WTC11 (cell line): ENCODE results near the gene DCP1B. TPM values are rescaled to one million over a fixed set of nuclear protein-coding genes. Genes with fewer than 3 reads are reported as not detected.

Source experiments
- ATAC-seq: fragments of 200-7000 bp; cut with Tn5 transposase; 2 replicates; pipeline ENCODE4 v1.10.0; 2021; ENCODE audit warnings: mild to moderate bottlenecking, moderate library complexity
- CTCF ChIA-PET: fragments of 300-600 bp; sonication (Branson Sonifier 250); formaldehyde crosslinking; loops from one replicate; lab custom pipeline; 2021; ENCODE audit warnings: antibody characterized with exemption; lab: Charles Lee
- POLR2A ChIA-PET: fragments of 350-600 bp; sonication (Branson Sonifier 250); formaldehyde crosslinking; loops from one replicate; lab custom pipeline; 2021; ENCODE audit warnings: antibody characterized with exemption; lab: Charles Lee
- DNase-seq: peaks from one replicate; pipeline ENCODE4 v3.0.0; 2021; ENCODE audit warnings: low spot score
- H3K27ac Mint-ChIP-seq: 2 replicates; pipeline ENCODE4 v1.8.0; 2021; ENCODE audit warnings: mixed read lengths
- H3K27me3 Mint-ChIP-seq: 2 replicates; pipeline ENCODE4 v1.8.0; 2021; ENCODE audit warnings: low read depth, mild to moderate bottlenecking, moderate library complexity, mixed read lengths
- H3K36me3 Mint-ChIP-seq: 2 replicates; pipeline ENCODE4 v1.8.0; 2021; ENCODE audit warnings: mixed read lengths
- H3K4me1 Mint-ChIP-seq: 2 replicates; pipeline ENCODE4 v1.8.0; 2022; ENCODE audit warnings: mixed read lengths
- H3K4me3 Mint-ChIP-seq: 2 replicates; pipeline ENCODE4 v1.8.0; 2021; ENCODE audit warnings: mild to moderate bottlenecking, moderate library complexity, mixed read lengths
- H3K9me3 Mint-ChIP-seq: 2 replicates; pipeline ENCODE4 v1.8.0; 2021; ENCODE audit warnings: mixed read lengths
- ELF4 ChIP-seq: sonication (generic); formaldehyde crosslinking; IDR thresholded peaks from 2 replicates; pipeline ENCODE4 v1.8.1; 2022; ENCODE audit warnings: low read depth, mild to moderate bottlenecking, moderate library complexity, missing genetic modification reagents
- EMX1 ChIP-seq: fragments of 250-450 bp; sonication (Bioruptor Pico); IDR thresholded peaks from 2 replicates; pipeline ENCODE4 v1.8.0; 2021; ENCODE audit warnings: mild to moderate bottlenecking
- ETV6 ChIP-seq: sonication (generic); formaldehyde crosslinking; IDR thresholded peaks from 2 replicates; pipeline ENCODE4 v1.8.1; 2022; ENCODE audit warnings: mild to moderate bottlenecking, missing genetic modification reagents
- FOXJ3 ChIP-seq: sonication (generic); formaldehyde crosslinking; IDR thresholded peaks from 2 replicates; pipeline ENCODE4 v1.9.0; 2021; ENCODE audit warnings: missing genetic modification reagents, mild to moderate bottlenecking, borderline replicate concordance
- NFE2L1 ChIP-seq: sonication (generic); formaldehyde crosslinking; IDR thresholded peaks from 2 replicates; pipeline ENCODE4 v1.8.1; 2023; ENCODE audit warnings: missing genetic modification reagents
- RELA ChIP-seq: sonication (generic); formaldehyde crosslinking; IDR thresholded peaks from 2 replicates; pipeline ENCODE4 v1.8.1; 2022; ENCODE audit warnings: missing genetic modification reagents, mild to moderate bottlenecking, borderline replicate concordance
- SMAD4 ChIP-seq: sonication (generic); formaldehyde crosslinking; IDR thresholded peaks from 2 replicates; pipeline ENCODE4 v1.8.0; 2022; ENCODE audit warnings: mild to moderate bottlenecking, missing genetic modification reagents
- TP53 ChIP-seq: sonication (generic); formaldehyde crosslinking; IDR thresholded peaks from 2 replicates; pipeline ENCODE4 v1.8.1; 2023; ENCODE audit warnings: mild to moderate bottlenecking, missing genetic modification reagents
- ZNF138 ChIP-seq: sonication (generic); formaldehyde crosslinking; conservative IDR thresholded peaks from 2 replicates; pipeline ENCODE4 v1.8.1; 2022; ENCODE audit warnings: mild to moderate bottlenecking, moderate library complexity, missing genetic modification reagents
- total RNA-seq: library from RNA; stranded (reverse); gene quantifications from 3 replicates; pipeline ENCODE4 v1.2.3, GENCODE V29; 2021
- TF ChIP-seq, protein P1 (sequence below): sonication (generic); formaldehyde crosslinking; IDR thresholded peaks from 2 replicates; pipeline ENCODE4 v1.8.1; 2023; ENCODE audit warnings: mild to moderate bottlenecking, missing genetic modification reagents
- TF ChIP-seq, protein P2 (sequence below): fragments of 250-450 bp; sonication (Bioruptor Pico); IDR thresholded peaks from 2 replicates; pipeline ENCODE4 v2.1.2; 2022; ENCODE audit warnings: mild to moderate bottlenecking, moderate library complexity
- TF ChIP-seq, protein P3 (sequence below): sonication (generic); formaldehyde crosslinking; IDR thresholded peaks from 2 replicates; pipeline ENCODE4 v1.8.1; 2023; ENCODE audit warnings: mild to moderate bottlenecking, missing genetic modification reagents, moderate library complexity
- TF ChIP-seq, protein P4 (sequence below): sonication (generic); formaldehyde crosslinking; IDR thresholded peaks from 2 replicates; pipeline ENCODE4 v1.8.1; 2023; ENCODE audit warnings: mild to moderate bottlenecking, missing genetic modification reagents, borderline replicate concordance
- TF ChIP-seq, protein P5 (sequence below): sonication (generic); formaldehyde crosslinking; IDR thresholded peaks from 2 replicates; pipeline ENCODE4 v1.8.1; 2023; ENCODE audit warnings: mild to moderate bottlenecking, missing genetic modification reagents

Gene DCP1B
- total RNA-seq, 1 experiment from 2014 or later = 25.1 TPM

DNA sequence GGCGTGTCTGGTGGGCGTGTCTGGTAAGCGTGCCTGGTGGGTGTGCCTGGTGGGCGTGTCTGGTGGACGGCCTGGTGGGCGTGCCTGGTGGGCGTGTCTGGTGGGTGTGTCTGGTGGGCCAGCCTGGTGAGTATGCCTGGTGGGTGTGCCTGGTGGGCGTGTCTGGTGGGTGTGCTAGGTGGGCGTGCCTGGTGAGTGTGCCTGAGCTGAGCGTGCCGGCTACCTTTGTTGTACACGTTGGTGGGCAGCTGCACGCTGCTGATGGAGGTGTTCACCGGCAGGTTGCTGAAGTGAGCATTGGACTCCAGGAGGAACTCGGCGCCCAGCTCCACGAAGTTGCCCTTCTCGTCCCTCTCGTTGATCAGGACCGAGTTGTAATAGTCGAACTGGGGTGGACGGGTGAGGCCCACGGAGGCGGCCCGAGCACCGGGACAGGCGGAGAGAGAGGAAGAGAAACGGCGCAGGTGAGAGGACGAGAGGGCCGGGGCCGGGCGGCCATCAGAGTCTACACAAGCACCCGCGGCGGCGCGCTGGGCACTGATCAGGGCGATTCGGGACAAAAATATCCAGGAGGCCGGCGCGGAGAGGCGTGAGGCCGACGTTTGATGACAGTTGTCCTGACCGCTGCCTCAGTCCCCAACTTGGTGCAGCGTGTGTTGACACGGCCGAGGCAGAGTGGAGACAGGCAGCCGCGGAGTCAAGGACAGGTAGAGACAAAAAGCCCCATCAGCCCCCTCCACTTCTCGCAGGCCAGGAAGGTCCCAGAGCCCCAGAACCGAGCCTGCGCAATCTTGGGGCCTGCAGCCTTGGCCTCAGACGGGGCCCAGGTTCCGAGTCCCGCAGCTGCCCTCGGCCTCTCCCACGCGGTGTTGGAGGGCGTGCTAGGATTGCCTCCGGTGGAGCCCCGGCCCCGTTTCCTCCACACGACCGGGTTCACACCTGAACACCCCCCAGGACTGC, 96.3 kb downstream of the DCP1B start:
- peak; percentile 56 for DNase-seq
- no peak for TF ChIP-seq ZNF138 (CRISPR knock-in tag)
- TF ChIP-seq RELA (CRISPR knock-in tag) = no peak
- TF ChIP-seq, protein P1, sequence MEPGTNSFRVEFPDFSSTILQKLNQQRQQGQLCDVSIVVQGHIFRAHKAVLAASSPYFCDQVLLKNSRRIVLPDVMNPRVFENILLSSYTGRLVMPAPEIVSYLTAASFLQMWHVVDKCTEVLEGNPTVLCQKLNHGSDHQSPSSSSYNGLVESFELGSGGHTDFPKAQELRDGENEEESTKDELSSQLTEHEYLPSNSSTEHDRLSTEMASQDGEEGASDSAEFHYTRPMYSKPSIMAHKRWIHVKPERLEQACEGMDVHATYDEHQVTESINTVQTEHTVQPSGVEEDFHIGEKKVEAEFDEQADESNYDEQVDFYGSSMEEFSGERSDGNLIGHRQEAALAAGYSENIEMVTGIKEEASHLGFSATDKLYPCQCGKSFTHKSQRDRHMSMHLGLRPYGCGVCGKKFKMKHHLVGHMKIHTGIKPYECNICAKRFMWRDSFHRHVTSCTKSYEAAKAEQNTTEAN = no peak
- POLR2A ChIA-PET = no interaction called here
- Mint-ChIP-seq H3K27ac (no peak overlapping the region), H3K36me3 (peaks cover 6% of the 10 kb centered on the region; the same call in 1 of the 2 replicates), H3K4me3 (peak overlapping the region; percentile 62), H3K9me3 (peaks cover 48% of the 10 kb centered on the region), H3K4me1 (peaks cover 3% of the 10 kb centered on the region; the same call in 1 of the 2 replicates), H3K27me3 (peaks cover 5% of the 10 kb centered on the region; the same call in 1 of the 2 replicates)
- CTCF ChIA-PET = interaction anchor here (0.6 to 0.9 kb wide), 3 partner anchors 33 to 386 kb away, joined by 3 read pairs; no protein-coding TSS in a partner anchor
- ATAC-seq = peak; percentile 67

DNA sequence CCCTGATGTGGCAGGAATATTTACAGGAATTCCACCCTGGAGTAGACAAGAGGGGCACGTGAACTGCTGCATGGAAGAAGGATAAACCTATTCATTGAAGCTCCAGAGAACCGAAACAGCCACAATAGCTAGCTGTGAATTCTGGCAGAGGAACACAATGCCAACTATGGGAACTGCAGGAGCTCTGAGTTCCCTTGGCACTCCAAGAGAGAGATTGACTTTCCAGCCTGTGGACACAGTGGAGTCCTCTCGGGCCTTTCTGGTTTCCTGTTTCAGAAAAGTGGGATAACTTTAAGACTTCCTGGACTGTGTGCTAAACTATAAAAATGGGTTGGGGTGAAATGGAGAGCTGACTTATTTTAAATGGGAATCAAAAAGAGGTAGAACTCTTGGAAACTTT, 97.7 kb downstream of the DCP1B start:
- Mint-ChIP-seq H3K27ac (no peak overlapping the region), H3K9me3 (peaks cover 62% of the 10 kb centered on the region), H3K4me3 (no peak overlapping the region), H3K36me3 (peaks cover 9% of the 10 kb centered on the region), H3K27me3 (peaks cover 5% of the 10 kb centered on the region; the same call in 1 of the 2 replicates)
- CTCF ChIA-PET = interaction anchor here (0.7 to 1.2 kb wide), 2 partner anchors 34 to 105 kb away, joined by 3 read pairs; no protein-coding TSS in a partner anchor
- DNase-seq (no peak), ATAC-seq (no peak)
- POLR2A ChIA-PET = no interaction called here
- TF ChIP-seq, protein P2, sequence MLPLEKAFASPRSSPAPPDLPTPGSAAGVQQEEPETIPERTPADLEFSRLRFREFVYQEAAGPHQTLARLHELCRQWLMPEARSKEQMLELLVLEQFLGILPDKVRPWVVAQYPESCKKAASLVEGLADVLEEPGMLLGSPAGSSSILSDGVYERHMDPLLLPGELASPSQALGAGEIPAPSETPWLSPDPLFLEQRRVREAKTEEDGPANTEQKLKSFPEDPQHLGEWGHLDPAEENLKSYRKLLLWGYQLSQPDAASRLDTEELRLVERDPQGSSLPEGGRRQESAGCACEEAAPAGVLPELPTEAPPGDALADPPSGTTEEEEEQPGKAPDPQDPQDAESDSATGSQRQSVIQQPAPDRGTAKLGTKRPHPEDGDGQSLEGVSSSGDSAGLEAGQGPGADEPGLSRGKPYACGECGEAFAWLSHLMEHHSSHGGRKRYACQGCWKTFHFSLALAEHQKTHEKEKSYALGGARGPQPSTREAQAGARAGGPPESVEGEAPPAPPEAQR = no peak
- TF ChIP-seq EMX1 (no peak), TP53 (no peak), ELF4 (CRISPR knock-in tag) (no peak), FOXJ3 (CRISPR knock-in tag) (no peak), NFE2L1 (CRISPR knock-in tag) (no peak), SMAD4 (CRISPR knock-in tag) (no peak), ETV6 (CRISPR knock-in tag) (no peak)
- TF ChIP-seq, protein P3, sequence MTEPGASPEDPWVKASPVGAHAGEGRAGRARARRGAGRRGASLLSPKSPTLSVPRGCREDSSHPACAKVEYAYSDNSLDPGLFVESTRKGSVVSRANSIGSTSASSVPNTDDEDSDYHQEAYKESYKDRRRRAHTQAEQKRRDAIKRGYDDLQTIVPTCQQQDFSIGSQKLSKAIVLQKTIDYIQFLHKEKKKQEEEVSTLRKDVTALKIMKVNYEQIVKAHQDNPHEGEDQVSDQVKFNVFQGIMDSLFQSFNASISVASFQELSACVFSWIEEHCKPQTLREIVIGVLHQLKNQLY (CRISPR knock-in tag) = no peak
- TF ChIP-seq, protein P4, sequence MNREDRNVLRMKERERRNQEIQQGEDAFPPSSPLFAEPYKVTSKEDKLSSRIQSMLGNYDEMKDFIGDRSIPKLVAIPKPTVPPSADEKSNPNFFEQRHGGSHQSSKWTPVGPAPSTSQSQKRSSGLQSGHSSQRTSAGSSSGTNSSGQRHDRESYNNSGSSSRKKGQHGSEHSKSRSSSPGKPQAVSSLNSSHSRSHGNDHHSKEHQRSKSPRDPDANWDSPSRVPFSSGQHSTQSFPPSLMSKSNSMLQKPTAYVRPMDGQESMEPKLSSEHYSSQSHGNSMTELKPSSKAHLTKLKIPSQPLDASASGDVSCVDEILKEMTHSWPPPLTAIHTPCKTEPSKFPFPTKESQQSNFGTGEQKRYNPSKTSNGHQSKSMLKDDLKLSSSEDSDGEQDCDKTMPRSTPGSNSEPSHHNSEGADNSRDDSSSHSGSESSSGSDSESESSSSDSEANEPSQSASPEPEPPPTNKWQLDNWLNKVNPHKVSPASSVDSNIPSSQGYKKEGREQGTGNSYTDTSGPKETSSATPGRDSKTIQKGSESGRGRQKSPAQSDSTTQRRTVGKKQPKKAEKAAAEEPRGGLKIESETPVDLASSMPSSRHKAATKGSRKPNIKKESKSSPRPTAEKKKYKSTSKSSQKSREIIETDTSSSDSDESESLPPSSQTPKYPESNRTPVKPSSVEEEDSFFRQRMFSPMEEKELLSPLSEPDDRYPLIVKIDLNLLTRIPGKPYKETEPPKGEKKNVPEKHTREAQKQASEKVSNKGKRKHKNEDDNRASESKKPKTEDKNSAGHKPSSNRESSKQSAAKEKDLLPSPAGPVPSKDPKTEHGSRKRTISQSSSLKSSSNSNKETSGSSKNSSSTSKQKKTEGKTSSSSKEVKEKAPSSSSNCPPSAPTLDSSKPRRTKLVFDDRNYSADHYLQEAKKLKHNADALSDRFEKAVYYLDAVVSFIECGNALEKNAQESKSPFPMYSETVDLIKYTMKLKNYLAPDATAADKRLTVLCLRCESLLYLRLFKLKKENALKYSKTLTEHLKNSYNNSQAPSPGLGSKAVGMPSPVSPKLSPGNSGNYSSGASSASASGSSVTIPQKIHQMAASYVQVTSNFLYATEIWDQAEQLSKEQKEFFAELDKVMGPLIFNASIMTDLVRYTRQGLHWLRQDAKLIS (CRISPR knock-in tag) = no peak
- TF ChIP-seq, protein P5, sequence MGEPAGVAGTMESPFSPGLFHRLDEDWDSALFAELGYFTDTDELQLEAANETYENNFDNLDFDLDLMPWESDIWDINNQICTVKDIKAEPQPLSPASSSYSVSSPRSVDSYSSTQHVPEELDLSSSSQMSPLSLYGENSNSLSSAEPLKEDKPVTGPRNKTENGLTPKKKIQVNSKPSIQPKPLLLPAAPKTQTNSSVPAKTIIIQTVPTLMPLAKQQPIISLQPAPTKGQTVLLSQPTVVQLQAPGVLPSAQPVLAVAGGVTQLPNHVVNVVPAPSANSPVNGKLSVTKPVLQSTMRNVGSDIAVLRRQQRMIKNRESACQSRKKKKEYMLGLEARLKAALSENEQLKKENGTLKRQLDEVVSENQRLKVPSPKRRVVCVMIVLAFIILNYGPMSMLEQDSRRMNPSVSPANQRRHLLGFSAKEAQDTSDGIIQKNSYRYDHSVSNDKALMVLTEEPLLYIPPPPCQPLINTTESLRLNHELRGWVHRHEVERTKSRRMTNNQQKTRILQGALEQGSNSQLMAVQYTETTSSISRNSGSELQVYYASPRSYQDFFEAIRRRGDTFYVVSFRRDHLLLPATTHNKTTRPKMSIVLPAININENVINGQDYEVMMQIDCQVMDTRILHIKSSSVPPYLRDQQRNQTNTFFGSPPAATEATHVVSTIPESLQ (CRISPR knock-in tag) = no peak
- TF ChIP-seq, all 79 proteins: peak for 0
- no peaks in the 10 kb centered on the region; the same call in 1 of the 2 replicates for H3K4me1 Mint-ChIP-seq
